A549 (cell line): ENCODE data around the gene NBEAL1.

ENCODE experiments used
- CTCF ChIP-seq: fragments of >200 bp; sonication (Bioruptor Twin); formaldehyde crosslinking; IDR thresholded peaks from 3 replicates; pipeline ENCODE4 v1.5.1; 2016
- HDAC2 ChIP-seq: fragments of 200-600 bp; sonication (generic); IDR thresholded peaks from 2 replicates; pipeline ENCODE4 v1.6.1; 2016
- JUN ChIP-seq, 2 experiments: fragments of >200 bp; sonication (Bioruptor Twin); formaldehyde crosslinking; IDR thresholded peaks; 2 replicates in 1 of 2; 3 replicates in 1 of 2; pipeline ENCODE4 v1.6.1; 2016 to 2017
- JUNB ChIP-seq: fragments of >200 bp; sonication (Bioruptor Twin); formaldehyde crosslinking; IDR thresholded peaks from 2 replicates; pipeline ENCODE4 v1.6.1; 2016
- MAZ ChIP-seq: fragments of 150-350 bp; IDR thresholded peaks from 2 replicates; pipeline ENCODE4 v1.6.1; 2014; ENCODE audit warnings: antibody characterized with exemption, low read depth, low read length, borderline replicate concordance
- MYC ChIP-seq: IDR thresholded peaks from 2 replicates; pipeline ENCODE4 v1.6.1; 2012; ENCODE audit warnings: mild to moderate bottlenecking, inconsistent platforms, low read length, improper control_type of control experiment, borderline replicate concordance
- POLR2A ChIP-seq: IDR thresholded peaks from 2 replicates; pipeline ENCODE4 v1.6.1; 2012; ENCODE audit warnings: mild to moderate bottlenecking, low read length
- RFX5 ChIP-seq: fragments of 450-650 bp; IDR thresholded peaks from 2 replicates; pipeline ENCODE4 v1.7.1; 2014; ENCODE audit warnings: antibody characterized with exemption, mild to moderate bottlenecking, moderate library complexity
- SREBF2 ChIP-seq: fragments of 450-650 bp; IDR thresholded peaks from 2 replicates; pipeline ENCODE4 v1.6.1; 2014; ENCODE audit warnings: mild to moderate bottlenecking, moderate library complexity

- no peak; the same call in 2 of the 3 replicates for TF ChIP-seq CTCF
- TF ChIP-seq MYC: no peak
- TF ChIP-seq SREBF2: no peak
- no peak for TF ChIP-seq JUN (IDR thresholded peaks at IDR 0.05)
- TF ChIP-seq POLR2A: no peak
- TF ChIP-seq RFX5: no peak
- TF ChIP-seq JUNB: no peak
- TF ChIP-seq MAZ: no peak
- TF ChIP-seq HDAC2: no peak
These were observed 97.7 kb downstream of the NBEAL1 start for GRCh38 chr2:203112342-203112741.
